Erythroblast (primary cell): ENCODE data around the gene TSFM.

ENCODE experiments used
- GATA1 ChIP-seq: IDR thresholded peaks from 2 replicates; pipeline ENCODE4 v1.6.1; 2011; ENCODE audit warnings: low read depth, mild to moderate bottlenecking, control low read depth, low read length, moderate library complexity
- POLR2A ChIP-seq: IDR thresholded peaks from 2 replicates; pipeline ENCODE4 v1.6.1; 2011; ENCODE audit warnings: mild to moderate bottlenecking, low read length

GRCh38 chr12:57754411-57755193, 28.0 kb upstream of the TSFM start, which contains the start of gene MARCHF9:
- TF ChIP-seq POLR2A (no peak), GATA1 (no peak)
